ENCODE results near the gene NUCB2. TPM values are rescaled to one million over a fixed set of nuclear protein-coding genes. Genes with fewer than 3 reads are reported as not detected.

The NUCB2 gene
- total and polyA plus RNA-seq, 10 of the 15 experiments (the other 5 are each of a cell fraction or from before 2014, with no cell fraction given) = 16.0 to 74.1 (median 52.1) TPM

DNA sequence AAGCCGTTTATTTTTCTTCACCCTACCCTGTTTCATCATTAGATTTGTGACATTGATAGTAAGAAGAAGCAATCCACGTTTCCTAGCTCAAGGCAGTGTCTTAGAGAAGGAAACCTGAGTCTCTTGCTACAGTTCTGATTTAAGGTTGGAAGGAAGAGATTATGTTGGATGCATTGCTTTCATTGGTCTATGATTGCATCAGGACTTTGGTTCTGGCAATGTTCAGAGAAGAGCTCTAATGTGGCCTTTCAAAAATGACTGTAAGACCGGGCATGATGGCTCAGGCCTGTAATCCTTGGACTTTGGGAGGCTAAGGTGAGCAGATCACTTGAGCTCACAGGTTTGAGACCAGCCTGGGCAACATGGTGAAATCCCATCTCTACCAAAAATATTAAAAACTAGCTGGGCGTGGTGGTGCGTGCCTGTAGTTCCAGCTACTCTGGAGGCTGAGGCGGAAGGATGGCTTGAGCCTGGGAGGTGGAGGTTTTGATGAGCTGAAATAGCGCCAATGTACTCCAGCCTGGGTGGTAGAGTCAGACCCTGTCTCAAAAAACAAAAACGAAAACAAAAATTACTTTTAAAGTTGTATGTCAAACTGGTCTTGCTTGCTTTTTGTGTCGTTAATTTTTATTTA is 4.1 kb downstream of the NUCB2 start (continued):
- TF ChIP-seq, protein P1, sequence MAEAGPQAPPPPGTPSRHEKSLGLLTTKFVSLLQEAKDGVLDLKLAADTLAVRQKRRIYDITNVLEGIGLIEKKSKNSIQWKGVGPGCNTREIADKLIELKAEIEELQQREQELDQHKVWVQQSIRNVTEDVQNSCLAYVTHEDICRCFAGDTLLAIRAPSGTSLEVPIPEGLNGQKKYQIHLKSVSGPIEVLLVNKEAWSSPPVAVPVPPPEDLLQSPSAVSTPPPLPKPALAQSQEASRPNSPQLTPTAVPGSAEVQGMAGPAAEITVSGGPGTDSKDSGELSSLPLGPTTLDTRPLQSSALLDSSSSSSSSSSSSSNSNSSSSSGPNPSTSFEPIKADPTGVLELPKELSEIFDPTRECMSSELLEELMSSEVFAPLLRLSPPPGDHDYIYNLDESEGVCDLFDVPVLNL (IDR thresholded peaks at IDR 0.05; ENCODE audit: low read depth, low read length) = no peak
- TF ChIP-seq, protein P2, sequence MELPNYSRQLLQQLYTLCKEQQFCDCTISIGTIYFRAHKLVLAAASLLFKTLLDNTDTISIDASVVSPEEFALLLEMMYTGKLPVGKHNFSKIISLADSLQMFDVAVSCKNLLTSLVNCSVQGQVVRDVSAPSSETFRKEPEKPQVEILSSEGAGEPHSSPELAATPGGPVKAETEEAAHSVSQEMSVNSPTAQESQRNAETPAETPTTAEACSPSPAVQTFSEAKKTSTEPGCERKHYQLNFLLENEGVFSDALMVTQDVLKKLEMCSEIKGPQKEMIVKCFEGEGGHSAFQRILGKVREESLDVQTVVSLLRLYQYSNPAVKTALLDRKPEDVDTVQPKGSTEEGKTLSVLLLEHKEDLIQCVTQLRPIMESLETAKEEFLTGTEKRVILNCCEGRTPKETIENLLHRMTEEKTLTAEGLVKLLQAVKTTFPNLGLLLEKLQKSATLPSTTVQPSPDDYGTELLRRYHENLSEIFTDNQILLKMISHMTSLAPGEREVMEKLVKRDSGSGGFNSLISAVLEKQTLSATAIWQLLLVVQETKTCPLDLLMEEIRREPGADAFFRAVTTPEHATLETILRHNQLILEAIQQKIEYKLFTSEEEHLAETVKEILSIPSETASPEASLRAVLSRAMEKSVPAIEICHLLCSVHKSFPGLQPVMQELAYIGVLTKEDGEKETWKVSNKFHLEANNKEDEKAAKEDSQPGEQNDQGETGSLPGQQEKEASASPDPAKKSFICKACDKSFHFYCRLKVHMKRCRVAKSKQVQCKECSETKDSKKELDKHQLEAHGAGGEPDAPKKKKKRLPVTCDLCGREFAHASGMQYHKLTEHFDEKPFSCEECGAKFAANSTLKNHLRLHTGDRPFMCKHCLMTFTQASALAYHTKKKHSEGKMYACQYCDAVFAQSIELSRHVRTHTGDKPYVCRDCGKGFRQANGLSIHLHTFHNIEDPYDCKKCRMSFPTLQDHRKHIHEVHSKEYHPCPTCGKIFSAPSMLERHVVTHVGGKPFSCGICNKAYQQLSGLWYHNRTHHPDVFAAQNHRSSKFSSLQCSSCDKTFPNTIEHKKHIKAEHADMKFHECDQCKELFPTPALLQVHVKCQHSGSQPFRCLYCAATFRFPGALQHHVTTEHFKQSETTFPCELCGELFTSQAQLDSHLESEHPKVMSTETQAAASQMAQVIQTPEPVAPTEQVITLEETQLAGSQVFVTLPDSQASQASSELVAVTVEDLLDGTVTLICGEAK (IDR thresholded peaks at IDR 0.05; ENCODE audit: borderline replicate concordance) = no peak
- no peak for TF ChIP-seq ZNF24 (IDR thresholded peaks at IDR 0.05)

DNA sequence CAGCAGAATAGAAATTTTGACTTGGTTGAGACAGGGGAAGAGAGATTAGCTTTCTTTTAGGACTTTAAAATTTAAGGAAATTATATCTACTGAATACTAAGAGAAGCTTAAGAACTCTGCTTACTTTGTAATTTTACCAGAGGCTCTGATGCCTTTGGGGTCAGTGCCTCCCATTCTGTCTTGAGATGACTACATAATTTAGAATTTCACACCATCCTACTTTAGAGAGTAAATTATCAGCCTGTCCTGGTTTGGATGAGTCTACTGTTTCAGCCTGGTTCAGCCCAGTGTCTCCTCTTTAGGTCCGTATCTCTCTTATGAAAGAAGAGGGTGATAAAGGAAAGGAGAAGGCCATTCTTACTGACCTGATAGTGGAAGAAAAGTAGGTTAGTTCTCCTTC is 9.8 kb downstream of the NUCB2 start:
- Histone ChIP-seq H3K4me2 (ENCODE audit: control insufficient read depth, insufficient read depth) (no peak overlapping the region), H3K27ac (ENCODE audit: control insufficient read depth, insufficient read depth) (no peak overlapping the region), H3K9ac (ENCODE audit: control insufficient read depth, insufficient read depth, low read length) (no peak overlapping the region), H3K4me3 (no peak overlapping the region), H2AFZ (ENCODE audit: control insufficient read depth, low read depth, low read length) (no peak overlapping the region), H3K36me3 (ENCODE audit: control insufficient read depth in 2 of 2, insufficient read depth in 2 of 2, low read length in 1 of 2) (no peaks in the 10 kb centered on the region), H4K20me1 (ENCODE audit: control insufficient read depth, insufficient read depth) (no peaks in the 10 kb centered on the region), H3K9me3 (replicated peaks; ENCODE audit: control insufficient read depth, insufficient read depth, low read length) (no peaks in the 10 kb centered on the region), H3K27me3 (replicated peaks in 1 of 2; ENCODE audit: control insufficient read depth in 2 of 2, insufficient read depth in 2 of 2, low read length in 1 of 2) (no peaks in the 10 kb centered on the region), H3K79me2 (ENCODE audit: control insufficient read depth, insufficient read depth, low read length) (no peaks in the 10 kb centered on the region), H3K4me1 (ENCODE audit: control insufficient read depth, insufficient read depth, low read length) (no peaks in the 10 kb centered on the region)
- no peak for DNase-seq (ENCODE audit: low read depth, low spot score)
- intact Hi-C loops (cut with micrococcal nuclease; ENCODE audit: unreplicated experiment) (no loop called here), in situ Hi-C loops (cut with MboI) (no loop called here)
- POLR2A ChIA-PET = interaction anchor here (0.5 to 1.0 kb wide), 2 partner anchors 8 to 10 kb away, joined by 4 read pairs; no protein-coding TSS in a partner anchor
- ATAC-seq = no peak
- FAIRE-seq = no peak
- TF ChIP-seq, protein P3, sequence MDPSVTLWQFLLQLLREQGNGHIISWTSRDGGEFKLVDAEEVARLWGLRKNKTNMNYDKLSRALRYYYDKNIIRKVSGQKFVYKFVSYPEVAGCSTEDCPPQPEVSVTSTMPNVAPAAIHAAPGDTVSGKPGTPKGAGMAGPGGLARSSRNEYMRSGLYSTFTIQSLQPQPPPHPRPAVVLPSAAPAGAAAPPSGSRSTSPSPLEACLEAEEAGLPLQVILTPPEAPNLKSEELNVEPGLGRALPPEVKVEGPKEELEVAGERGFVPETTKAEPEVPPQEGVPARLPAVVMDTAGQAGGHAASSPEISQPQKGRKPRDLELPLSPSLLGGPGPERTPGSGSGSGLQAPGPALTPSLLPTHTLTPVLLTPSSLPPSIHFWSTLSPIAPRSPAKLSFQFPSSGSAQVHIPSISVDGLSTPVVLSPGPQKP (IDR thresholded peaks at IDR 0.05; ENCODE audit: low read depth, low read length) = no peak
- SMC1A ChIA-PET (ENCODE audit: uncharacterized antibody, unreplicated experiment) = no interaction called here
- CTCF ChIA-PET = interaction anchor here (1.0 kb wide), 1 partner anchor 693 kb away, joined by 3 read pairs; no protein-coding TSS in a partner anchor
- 95% methylated on average over 1 of the region's 1 CpG for WGBS (ENCODE audit: insufficient coverage, insufficient replicate concordance, low lambda C conversion rate, missing lambda C conversion rate)
- RAD21 ChIA-PET (ENCODE audit: unreplicated experiment) = no interaction called here
- no TSS peak for BruUV-seq (replicated peaks)

All from GM12878 (cell line).